Measurements from ENCODE around the gene ARL3. TPM values are rescaled to one million over a fixed set of nuclear protein-coding genes. Genes with fewer than 3 reads are reported as not detected.

ARL3 gene
- total RNA-seq, 1 experiment from 2014 or later, result 20.7 TPM

DNA sequence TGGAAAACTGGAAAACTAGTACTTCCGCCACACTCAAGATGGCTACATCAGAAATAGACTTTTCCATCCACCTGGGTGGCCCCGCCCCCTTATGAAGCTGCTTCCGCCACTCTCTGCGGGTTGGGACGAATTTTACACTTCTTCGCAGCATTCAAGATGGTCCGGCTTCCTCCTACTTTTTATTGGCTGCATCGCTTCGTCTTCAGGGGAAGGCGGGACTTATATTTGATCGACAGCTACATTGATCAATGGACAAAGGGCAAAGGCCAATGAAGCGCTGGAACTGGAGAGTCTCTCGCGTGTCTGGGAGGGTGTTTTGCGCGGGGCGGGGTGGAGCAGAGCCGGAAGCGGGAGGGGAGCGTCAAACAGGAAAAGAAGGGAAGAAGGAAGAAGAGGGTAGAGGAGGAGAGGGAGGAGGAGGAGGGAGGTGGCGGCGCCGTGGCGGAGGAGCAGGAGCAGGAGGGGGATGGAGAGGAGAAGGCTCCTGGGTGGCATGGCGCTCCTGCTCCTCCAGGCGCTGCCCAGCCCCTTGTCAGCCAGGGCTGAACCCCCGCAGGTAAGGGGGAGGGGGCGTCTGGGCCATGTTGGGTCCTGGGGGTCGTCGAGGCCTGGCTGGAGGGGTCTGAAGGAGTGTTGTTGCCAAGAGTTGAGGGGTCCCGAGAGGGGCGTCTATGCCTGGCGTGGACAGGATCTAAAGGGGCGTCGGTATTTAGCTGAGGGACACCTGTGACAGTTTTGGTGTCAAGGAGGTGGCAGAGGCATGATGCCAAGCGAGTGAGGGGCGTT, 29.6 kb upstream of the ARL3 start, which contains the start of gene WBP1L:
Gene WBP1L, plus strand, starts transcription at position 361 of the 786 bp plus-strand sequence. Its CDS starts 106 bp downstream, at position 467.
- no TSS peak for BruUV-seq (replicated peaks)
- ATAC-seq (peak; percentile 96), DNase-seq (ENCODE audit: low read depth, low spot score) (peak; percentile 100)
- ChIA-PET CTCF (interaction anchor here (0.7 kb wide), 2 partner anchors 48 to 110 kb away, joined by 3 to 5 read pairs; partner anchors contain the start of gene BORCS7), POLR2A (interaction anchor here (0.6 to 0.7 kb wide), 5 partner anchors 21 to 545 kb away, joined by 3 to 10 read pairs (median 4); no protein-coding TSS in a partner anchor)
- Histone ChIP-seq H3K27me3 (ENCODE audit: control insufficient read depth, insufficient read depth, low read length) (no peaks in the 10 kb centered on the region), H3K4me1 (ENCODE audit: control insufficient read depth, insufficient read depth, low read length) (peaks cover 24% of the 10 kb centered on the region), H3K4me3 (ENCODE audit: low read depth in 2 of 2, low read length in 2 of 2) (peak within 1 kb of the TSS; percentile 79 to 92), H3K36me3 (ENCODE audit: control insufficient read depth, insufficient read depth, low read length) (peaks cover 6% of the 10 kb centered on the region; the same call in 1 of the 2 replicates), H3K9me3 (ENCODE audit: control insufficient read depth, insufficient read depth, low read depth, low read length) (no peaks in the 10 kb centered on the region; the same call in 1 of the 2 replicates), H3K27ac (ENCODE audit: low read length) (peak within 1 kb of the TSS; percentile 95)
- intact Hi-C loops (cut with micrococcal nuclease; ENCODE audit: unreplicated experiment) (no loop called here), in situ Hi-C loops (cut with HindIII; ENCODE audit: low pct_unique_long_range_greater_than_20kb, low sequenced_read_pairs) (no loop called here)
- TF ChIP-seq TCF7L2 (IDR thresholded peaks at IDR 0.05; ENCODE audit: low read depth, low read length) (no peak), SIN3A (IDR thresholded peaks at IDR 0.05; ENCODE audit: borderline replicate concordance, insufficient read depth, low read depth, low read length) (peak; percentile 83; the same call in 1 of the 2 replicates), CTCF (IDR thresholded peaks at IDR 0.05) (no peak), REST (IDR thresholded peaks at IDR 0.05; ENCODE audit: insufficient read depth in 1 of 2, low read depth in 2 of 2, low read length in 1 of 2) (no peak), POLR2AphosphoS5 (IDR thresholded peaks at IDR 0.05; ENCODE audit: low read depth, low read length) (peak; percentile 46)

GRCh38 chr10:102743078-102743587, 28.9 kb upstream of the ARL3 start:
- ATAC-seq, result no peak
- no TSS peak for BruUV-seq (replicated peaks)

More at GRCh38 chr10:102743078-102743587, 28.9 kb upstream of the ARL3 start:
- no peak for DNase-seq (ENCODE audit: low read depth, low spot score)
- H3K9me3 ChIP-seq (ENCODE audit: control insufficient read depth, insufficient read depth, low read depth, low read length), result no peaks in the 10 kb centered on the region; the same call in 1 of the 2 replicates
- H3K36me3 ChIP-seq (ENCODE audit: control insufficient read depth, insufficient read depth, low read length), result peaks cover 6% of the 10 kb centered on the region; the same call in 1 of the 2 replicates
- peak overlapping the region; percentile 38 to 79; a peak in 3 of 4 replicates for H3K4me3 ChIP-seq (ENCODE audit: low read depth in 2 of 2, low read length in 2 of 2)
- in situ Hi-C loops (cut with HindIII; ENCODE audit: low pct_unique_long_range_greater_than_20kb, low sequenced_read_pairs) (no loop called here), intact Hi-C loops (cut with micrococcal nuclease; ENCODE audit: unreplicated experiment) (no loop called here)
- ChIA-PET POLR2A (interaction anchor here (0.7 kb wide), 4 partner anchors 22 to 546 kb away, joined by 3 to 10 read pairs (median 4); no protein-coding TSS in a partner anchor), CTCF (interaction anchor here (0.7 kb wide), 2 partner anchors 49 to 111 kb away, joined by 3 to 5 read pairs; partner anchors contain the start of gene BORCS7)
- no peak for TF ChIP-seq POLR2AphosphoS5 (IDR thresholded peaks at IDR 0.05; ENCODE audit: low read depth, low read length)
- TF ChIP-seq SIN3A (IDR thresholded peaks at IDR 0.05; ENCODE audit: borderline replicate concordance, insufficient read depth, low read depth, low read length), result no peak
- TF ChIP-seq REST (IDR thresholded peaks at IDR 0.05; ENCODE audit: insufficient read depth in 1 of 2, low read depth in 2 of 2, low read length in 1 of 2), result no peak
- TF ChIP-seq CTCF (IDR thresholded peaks at IDR 0.05), result no peak
- peak overlapping the region; percentile 95 for H3K27ac ChIP-seq (ENCODE audit: low read length)
- peaks cover 21% of the 10 kb centered on the region for H3K4me1 ChIP-seq (ENCODE audit: control insufficient read depth, insufficient read depth, low read length)
- no peaks in the 10 kb centered on the region for H3K27me3 ChIP-seq (ENCODE audit: control insufficient read depth, insufficient read depth, low read length)
